ENCODE data around the gene AKT3.

Gene AKT3

GRCh38 chr1:243471754-243472745 is 378.0 kb downstream of the AKT3 start:
- Histone ChIP-seq H3K36me3 (ENCODE audit: control insufficient read depth, low read length) (no peaks in the 10 kb centered on the region), H3K9me3 (ENCODE audit: control insufficient read depth, insufficient read depth, low read length) (no peaks in the 10 kb centered on the region), H3K27ac (ENCODE audit: low read depth, low read length) (no peak overlapping the region), H3F3A (ENCODE audit: control insufficient read depth, insufficient read depth) (no peaks in the 10 kb centered on the region), H3K27me3 (ENCODE audit: control insufficient read depth, low read length) (no peaks in the 10 kb centered on the region), H3K79me2 (ENCODE audit: control insufficient read depth, low read length) (no peaks in the 10 kb centered on the region), H3K4me3 (ENCODE audit: low read length) (no peak overlapping the region), H4K20me1 (ENCODE audit: control insufficient read depth, insufficient read depth, low read depth, low read length) (no peaks in the 10 kb centered on the region), H3K9me2 (replicated peaks; ENCODE audit: control insufficient read depth, low read length) (no peaks in the 10 kb centered on the region), H3K4me2 (ENCODE audit: low read length) (no peak overlapping the region), H3K4me1 (ENCODE audit: control insufficient read depth, low read length) (peaks cover 8% of the 10 kb centered on the region; the same call in 1 of the 2 replicates)
- no peak for TF ChIP-seq EZH2phosphoT487 (IDR thresholded peaks at IDR 0.05; ENCODE audit: borderline replicate concordance, low read length)
- TF ChIP-seq CTCF (IDR thresholded peaks at IDR 0.05; ENCODE audit: low read depth, low read length, poor library complexity, severe bottlenecking): no peak

GRCh38 chr1:243471026-243471685 is 378.9 kb downstream of the AKT3 start:
- no peak overlapping the region for H3K27ac ChIP-seq (ENCODE audit: low read depth, low read length)
- H3K4me2 ChIP-seq (ENCODE audit: low read length): no peak overlapping the region
- TF ChIP-seq EZH2phosphoT487 (IDR thresholded peaks at IDR 0.05; ENCODE audit: borderline replicate concordance, low read length) (no peak), CTCF (IDR thresholded peaks at IDR 0.05; ENCODE audit: low read depth, low read length, poor library complexity, severe bottlenecking) (no peak)
- no peaks in the 10 kb centered on the region for H3K9me3 ChIP-seq (ENCODE audit: control insufficient read depth, insufficient read depth, low read length)
- H3K36me3 ChIP-seq (ENCODE audit: control insufficient read depth, low read length): no peaks in the 10 kb centered on the region
- H3F3A ChIP-seq (ENCODE audit: control insufficient read depth, insufficient read depth): no peaks in the 10 kb centered on the region
- H3K79me2 ChIP-seq (ENCODE audit: control insufficient read depth, low read length): no peaks in the 10 kb centered on the region
- no peaks in the 10 kb centered on the region for H3K27me3 ChIP-seq (ENCODE audit: control insufficient read depth, low read length)
- H3K4me1 ChIP-seq (ENCODE audit: control insufficient read depth, low read length): peaks cover 8% of the 10 kb centered on the region; the same call in 1 of the 2 replicates
- H3K9me2 ChIP-seq (replicated peaks; ENCODE audit: control insufficient read depth, low read length): no peaks in the 10 kb centered on the region
- H4K20me1 ChIP-seq (ENCODE audit: control insufficient read depth, insufficient read depth, low read depth, low read length): no peaks in the 10 kb centered on the region
- H3K4me3 ChIP-seq (ENCODE audit: low read length): no peak overlapping the region

DNA sequence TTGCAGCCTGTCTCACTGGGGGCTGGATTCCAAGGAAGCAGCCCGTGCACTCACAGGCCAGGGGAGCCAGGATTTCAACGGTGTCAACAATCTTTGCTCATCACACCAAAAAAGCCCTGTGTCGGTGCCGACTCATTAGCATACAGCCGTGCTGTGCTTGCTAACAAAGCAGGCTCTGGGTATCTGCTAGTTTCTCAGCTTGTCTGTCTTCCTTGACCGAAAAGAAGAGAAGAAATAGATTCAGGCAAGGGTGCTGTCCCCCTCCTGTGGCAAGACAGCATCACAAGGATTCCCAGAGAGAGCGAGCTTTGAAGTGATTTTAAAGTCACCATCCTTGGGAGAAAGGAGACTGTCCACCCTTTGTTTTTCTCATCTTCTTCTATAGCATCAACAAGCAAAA is 379.5 kb downstream of the AKT3 start:
- Histone ChIP-seq H3K79me2 (ENCODE audit: control insufficient read depth, low read length) (no peaks in the 10 kb centered on the region), H3K4me1 (ENCODE audit: control insufficient read depth, low read length) (peaks cover 8% of the 10 kb centered on the region; the same call in 1 of the 2 replicates), H3K27ac (ENCODE audit: low read depth, low read length) (no peak overlapping the region), H3K9me2 (replicated peaks; ENCODE audit: control insufficient read depth, low read length) (no peaks in the 10 kb centered on the region), H3K27me3 (ENCODE audit: control insufficient read depth, low read length) (no peaks in the 10 kb centered on the region), H3K9me3 (ENCODE audit: control insufficient read depth, insufficient read depth, low read length) (no peaks in the 10 kb centered on the region), H3F3A (ENCODE audit: control insufficient read depth, insufficient read depth) (no peaks in the 10 kb centered on the region), H4K20me1 (ENCODE audit: control insufficient read depth, insufficient read depth, low read depth, low read length) (no peaks in the 10 kb centered on the region), H3K36me3 (ENCODE audit: control insufficient read depth, low read length) (no peaks in the 10 kb centered on the region), H3K4me3 (ENCODE audit: low read length) (no peak overlapping the region), H3K4me2 (ENCODE audit: low read length) (no peak overlapping the region)
- TF ChIP-seq CTCF (IDR thresholded peaks at IDR 0.05; ENCODE audit: low read depth, low read length, poor library complexity, severe bottlenecking) (no peak), EZH2phosphoT487 (IDR thresholded peaks at IDR 0.05; ENCODE audit: borderline replicate concordance, low read length) (no peak)
